OCI-LY3 (cell line): Measurements from ENCODE around the gene COL1A2.

Experiments used
- H2AFZ ChIP-seq: fragments of 200-600, 300-600 bp; shearing (Covaris generic); 2 replicates; pipeline ENCODE4 v1.6.0; 2014; ENCODE audit warnings: antibody characterized with exemption, low read depth, low read length
- H3K27ac ChIP-seq: fragments of 200-600, 300-600 bp; sonication (generic); 2 replicates; pipeline ENCODE4 v1.5.1; 2014; ENCODE audit warnings: mild to moderate bottlenecking, low read length, moderate library complexity, mixed read lengths
- H3K27me3 ChIP-seq: fragments of 200-600, 300-600 bp; sonication (generic); 2 replicates; pipeline ENCODE4 v1.6.1; 2014; ENCODE audit warnings: low read depth, low read length, mixed read lengths
- H3K36me3 ChIP-seq: fragments of 200-600, 300-600 bp; sonication (generic); replicated peaks from 2 replicates; pipeline ENCODE3; 2014; ENCODE audit warnings: low read depth, low read length, mixed read lengths
- H3K4me1 ChIP-seq: fragments of 300-600, 200-600 bp; sonication (generic); 2 replicates; pipeline ENCODE4 v1.6.1; 2014; ENCODE audit warnings: low read length, mixed read lengths
- H3K4me2 ChIP-seq: fragments of 200-600, 300-600 bp; sonication (generic); 2 replicates; pipeline ENCODE4 v1.6.1; 2014; ENCODE audit warnings: low read length, mixed read lengths
- H3K4me3 ChIP-seq: fragments of 300-600, 200-600 bp; sonication (generic); 2 replicates; pipeline ENCODE4 v1.5.1; 2014; ENCODE audit warnings: antibody characterized with exemption, mild to moderate bottlenecking, low read length, moderate library complexity
- H3K79me2 ChIP-seq: fragments of 300-600, 200-600 bp; shearing (Covaris generic); 2 replicates; pipeline ENCODE4 v1.6.1; 2014; ENCODE audit warnings: mild to moderate bottlenecking, low read length, mixed read lengths
- H3K9ac ChIP-seq: fragments of 300-600, 200-600 bp; shearing (Covaris generic); 2 replicates; pipeline ENCODE4 v1.6.0; 2014; ENCODE audit warnings: mild to moderate bottlenecking, low read length, moderate library complexity
- H3K9me3 ChIP-seq: fragments of 200-600, 300-600 bp; shearing (Covaris generic); 2 replicates; pipeline ENCODE4 v1.6.1; 2014; ENCODE audit warnings: low read length, mixed read lengths; ENCODE audit not compliant: insufficient read depth
- H4K20me1 ChIP-seq: fragments of 200-600, 300-600 bp; sonication (generic); 2 replicates; pipeline ENCODE4 v1.6.1; 2016; ENCODE audit warnings: low read length, mixed read lengths; ENCODE audit not compliant: insufficient read depth
- EZH2phosphoT487 ChIP-seq: fragments of 200-600 bp; shearing (Covaris generic); IDR thresholded peaks from 2 replicates; pipeline ENCODE4 v1.6.1; 2018; ENCODE audit warnings: antibody characterized with exemption, mixed run types, low read depth
- TF ChIP-seq, protein P1 (sequence below): fragments of 200-600, 300-600 bp; sonication (generic); IDR thresholded peaks from 2 replicates; pipeline ENCODE4 v1.5.1; 2014; ENCODE audit warnings: antibody characterized with exemption, low read length, low read depth

Gene COL1A2

GRCh38 chr7:94418851-94419250 is 24.2 kb downstream of the COL1A2 start:
- TF ChIP-seq, protein P1, sequence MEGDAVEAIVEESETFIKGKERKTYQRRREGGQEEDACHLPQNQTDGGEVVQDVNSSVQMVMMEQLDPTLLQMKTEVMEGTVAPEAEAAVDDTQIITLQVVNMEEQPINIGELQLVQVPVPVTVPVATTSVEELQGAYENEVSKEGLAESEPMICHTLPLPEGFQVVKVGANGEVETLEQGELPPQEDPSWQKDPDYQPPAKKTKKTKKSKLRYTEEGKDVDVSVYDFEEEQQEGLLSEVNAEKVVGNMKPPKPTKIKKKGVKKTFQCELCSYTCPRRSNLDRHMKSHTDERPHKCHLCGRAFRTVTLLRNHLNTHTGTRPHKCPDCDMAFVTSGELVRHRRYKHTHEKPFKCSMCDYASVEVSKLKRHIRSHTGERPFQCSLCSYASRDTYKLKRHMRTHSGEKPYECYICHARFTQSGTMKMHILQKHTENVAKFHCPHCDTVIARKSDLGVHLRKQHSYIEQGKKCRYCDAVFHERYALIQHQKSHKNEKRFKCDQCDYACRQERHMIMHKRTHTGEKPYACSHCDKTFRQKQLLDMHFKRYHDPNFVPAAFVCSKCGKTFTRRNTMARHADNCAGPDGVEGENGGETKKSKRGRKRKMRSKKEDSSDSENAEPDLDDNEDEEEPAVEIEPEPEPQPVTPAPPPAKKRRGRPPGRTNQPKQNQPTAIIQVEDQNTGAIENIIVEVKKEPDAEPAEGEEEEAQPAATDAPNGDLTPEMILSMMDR: no peak
- no peak for TF ChIP-seq EZH2phosphoT487
- no peak overlapping the region for H3K4me2 ChIP-seq
- no peak overlapping the region for H3K9ac ChIP-seq
- no peaks in the 10 kb centered on the region for H3K4me1 ChIP-seq
- no peak overlapping the region for H3K27ac ChIP-seq
- H3K27me3 ChIP-seq: 0 out of 2 replicates have a peak, but pooled peaks cover 5% of the 10 kb centered on the region
- H4K20me1 ChIP-seq: no peaks in the 10 kb centered on the region
- H3K4me3 ChIP-seq: no peak overlapping the region
- no peaks in the 10 kb centered on the region for H3K79me2 ChIP-seq
- no peak overlapping the region for H2AFZ ChIP-seq
- H3K36me3 ChIP-seq: no peaks in the 10 kb centered on the region
- no peaks in the 10 kb centered on the region for H3K9me3 ChIP-seq

DNA sequence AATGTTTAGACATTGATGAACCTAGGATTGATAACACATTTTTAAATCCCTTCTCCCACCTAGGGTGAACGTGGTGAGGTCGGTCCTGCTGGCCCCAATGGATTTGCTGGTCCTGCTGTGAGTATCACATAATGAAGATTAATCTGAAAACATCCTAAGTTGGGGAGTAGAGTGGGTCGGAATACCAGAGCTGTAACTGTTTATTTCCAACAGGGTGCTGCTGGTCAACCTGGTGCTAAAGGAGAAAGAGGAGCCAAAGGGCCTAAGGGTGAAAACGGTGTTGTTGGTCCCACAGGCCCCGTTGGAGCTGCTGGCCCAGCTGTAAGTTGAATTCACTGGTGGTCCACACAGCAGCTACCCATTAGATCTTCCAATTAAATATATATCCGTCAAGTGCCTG is 25.6 kb downstream of the COL1A2 start:
- H3K4me2 ChIP-seq: no peak overlapping the region
- H3K9ac ChIP-seq: no peak overlapping the region
- no peak overlapping the region for H2AFZ ChIP-seq
- no peaks in the 10 kb centered on the region for H3K36me3 ChIP-seq
- TF ChIP-seq EZH2phosphoT487: no peak
- TF ChIP-seq, protein P1: no peak
- H4K20me1 ChIP-seq: no peaks in the 10 kb centered on the region
- H3K79me2 ChIP-seq: no peaks in the 10 kb centered on the region
- H3K4me3 ChIP-seq: no peak overlapping the region
- 0 out of 2 replicates have a peak, but pooled peaks cover 5% of the 10 kb centered on the region for H3K27me3 ChIP-seq
- no peaks in the 10 kb centered on the region for H3K4me1 ChIP-seq
- H3K9me3 ChIP-seq: no peaks in the 10 kb centered on the region
- no peak overlapping the region for H3K27ac ChIP-seq

DNA sequence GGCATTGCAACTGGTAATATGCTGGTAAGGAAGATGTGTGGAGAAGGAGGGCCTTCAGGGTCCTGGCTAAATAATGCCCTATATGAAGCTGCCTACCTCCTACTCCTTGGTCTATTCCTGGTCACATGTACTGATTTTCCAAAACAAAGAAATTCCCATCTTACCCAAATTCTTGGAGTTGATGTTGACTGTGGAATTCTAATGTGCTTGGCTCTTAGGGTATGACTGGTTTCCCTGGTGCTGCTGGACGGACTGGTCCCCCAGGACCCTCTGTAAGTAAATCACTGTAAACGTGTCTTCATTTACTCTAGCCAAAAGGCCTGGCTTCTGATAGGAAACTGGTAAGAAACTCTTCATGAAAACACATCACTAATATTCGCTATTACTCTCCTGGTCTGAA is 27.0 kb downstream of the COL1A2 start:
- no peaks in the 10 kb centered on the region for H4K20me1 ChIP-seq
- no peak overlapping the region for H3K4me3 ChIP-seq
- H3K9me3 ChIP-seq: no peaks in the 10 kb centered on the region
- no peak overlapping the region for H3K4me2 ChIP-seq
- H3K36me3 ChIP-seq: no peaks in the 10 kb centered on the region
- H3K9ac ChIP-seq: no peak overlapping the region
- 0 out of 2 replicates have a peak, but pooled peaks cover 5% of the 10 kb centered on the region for H3K27me3 ChIP-seq
- H3K79me2 ChIP-seq: no peaks in the 10 kb centered on the region
- no peak overlapping the region for H3K27ac ChIP-seq
- no peak overlapping the region for H2AFZ ChIP-seq
- TF ChIP-seq, protein P1: no peak
- no peak for TF ChIP-seq EZH2phosphoT487
- no peaks in the 10 kb centered on the region for H3K4me1 ChIP-seq

GRCh38 chr7:94422136-94422535 is 27.4 kb downstream of the COL1A2 start:
- 0 out of 2 replicates have a peak, but pooled peaks cover 5% of the 10 kb centered on the region for H3K27me3 ChIP-seq
- TF ChIP-seq, protein P1: no peak
- no peak for TF ChIP-seq EZH2phosphoT487
- H4K20me1 ChIP-seq: no peaks in the 10 kb centered on the region
- H3K9me3 ChIP-seq: no peaks in the 10 kb centered on the region
- H3K4me2 ChIP-seq: no peak overlapping the region
- H3K4me3 ChIP-seq: no peak overlapping the region
- H3K4me1 ChIP-seq: no peaks in the 10 kb centered on the region
- no peaks in the 10 kb centered on the region for H3K79me2 ChIP-seq
- no peak overlapping the region for H3K27ac ChIP-seq
- H3K9ac ChIP-seq: no peak overlapping the region
- H2AFZ ChIP-seq: no peak overlapping the region
- H3K36me3 ChIP-seq: no peaks in the 10 kb centered on the region
